Osteocyte (in vitro differentiated cells): ENCODE measurements around the gene HEXIM2. TPM values are rescaled to one million over a fixed set of nuclear protein-coding genes. Genes with fewer than 3 reads are reported as not detected.

Experiments
- DNase-seq: peaks from one replicate; pipeline ENCODE4 v3.0.0; 2021; ENCODE audit warnings: mixed read lengths; ENCODE audit not compliant: unreplicated experiment; ENCODE audit errors: extremely low spot score
- H3K27ac Mint-ChIP-seq: one replicate; pipeline ENCODE4 v1.8.0; 2021; ENCODE audit warnings: mild to moderate bottlenecking, mixed read lengths; ENCODE audit not compliant: unreplicated experiment
- H3K27me3 Mint-ChIP-seq: one replicate; pipeline ENCODE4 v1.8.0; 2021; ENCODE audit warnings: mixed read lengths; ENCODE audit not compliant: unreplicated experiment
- H3K36me3 Mint-ChIP-seq: one replicate; pipeline ENCODE4 v1.8.0; 2021; ENCODE audit warnings: mixed read lengths; ENCODE audit not compliant: unreplicated experiment
- H3K4me1 Mint-ChIP-seq: one replicate; pipeline ENCODE4 v1.8.0; 2021; ENCODE audit warnings: mixed read lengths; ENCODE audit not compliant: unreplicated experiment
- H3K4me3 Mint-ChIP-seq: one replicate; pipeline ENCODE4 v1.8.0; 2021; ENCODE audit warnings: mild to moderate bottlenecking, moderate library complexity, mixed read lengths; ENCODE audit not compliant: unreplicated experiment
- H3K9me3 Mint-ChIP-seq: one replicate; pipeline ENCODE4 v1.8.0; 2021; ENCODE audit warnings: mixed read lengths; ENCODE audit not compliant: unreplicated experiment
- total RNA-seq: library from RNA; stranded (reverse); gene quantifications from 2 replicates; pipeline ENCODE4 v1.2.1, GENCODE V29; 2021
- TF ChIP-seq, protein P1 (sequence below): fragments of 200-600 bp; sonication (generic); IDR thresholded peaks from 2 replicates; pipeline ENCODE4 v1.5.0; 2021; ENCODE audit warnings: antibody characterized with exemption, mild to moderate bottlenecking, moderate library complexity

Gene HEXIM2
- total RNA-seq, 1 donor from 2014 or later: 6.4 TPM

DNA sequence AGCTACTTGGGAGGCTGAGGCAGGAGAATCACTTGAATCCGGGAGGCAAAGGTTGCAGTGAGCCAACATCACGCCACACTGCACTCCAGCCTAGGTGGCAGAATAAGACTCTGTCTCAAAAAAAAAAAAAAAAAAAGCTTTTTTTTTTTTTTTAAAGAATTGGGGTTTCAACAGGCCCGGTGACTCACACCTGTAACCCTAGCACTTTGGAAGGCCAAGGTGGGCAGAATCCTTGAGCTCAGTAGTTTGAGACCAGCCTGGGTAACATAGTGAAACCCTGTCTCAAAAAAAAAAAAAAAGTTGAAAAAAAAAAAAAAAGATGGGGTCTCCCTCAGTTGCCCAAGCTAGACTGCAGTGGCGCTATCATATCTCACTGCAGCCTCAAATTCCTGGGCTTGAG lies 6.6 kb upstream of the HEXIM2 start:
- peaks cover 40% of the 10 kb centered on the region for H3K4me1 Mint-ChIP-seq
- no peak overlapping the region for H3K27ac Mint-ChIP-seq
- peaks cover 4% of the 10 kb centered on the region for H3K36me3 Mint-ChIP-seq
- no peaks in the 10 kb centered on the region for H3K9me3 Mint-ChIP-seq
- no peaks in the 10 kb centered on the region for H3K27me3 Mint-ChIP-seq
- TF ChIP-seq, protein P1, sequence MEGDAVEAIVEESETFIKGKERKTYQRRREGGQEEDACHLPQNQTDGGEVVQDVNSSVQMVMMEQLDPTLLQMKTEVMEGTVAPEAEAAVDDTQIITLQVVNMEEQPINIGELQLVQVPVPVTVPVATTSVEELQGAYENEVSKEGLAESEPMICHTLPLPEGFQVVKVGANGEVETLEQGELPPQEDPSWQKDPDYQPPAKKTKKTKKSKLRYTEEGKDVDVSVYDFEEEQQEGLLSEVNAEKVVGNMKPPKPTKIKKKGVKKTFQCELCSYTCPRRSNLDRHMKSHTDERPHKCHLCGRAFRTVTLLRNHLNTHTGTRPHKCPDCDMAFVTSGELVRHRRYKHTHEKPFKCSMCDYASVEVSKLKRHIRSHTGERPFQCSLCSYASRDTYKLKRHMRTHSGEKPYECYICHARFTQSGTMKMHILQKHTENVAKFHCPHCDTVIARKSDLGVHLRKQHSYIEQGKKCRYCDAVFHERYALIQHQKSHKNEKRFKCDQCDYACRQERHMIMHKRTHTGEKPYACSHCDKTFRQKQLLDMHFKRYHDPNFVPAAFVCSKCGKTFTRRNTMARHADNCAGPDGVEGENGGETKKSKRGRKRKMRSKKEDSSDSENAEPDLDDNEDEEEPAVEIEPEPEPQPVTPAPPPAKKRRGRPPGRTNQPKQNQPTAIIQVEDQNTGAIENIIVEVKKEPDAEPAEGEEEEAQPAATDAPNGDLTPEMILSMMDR: no peak
- H3K4me3 Mint-ChIP-seq: no peak overlapping the region
- DNase-seq: no peak

DNA sequence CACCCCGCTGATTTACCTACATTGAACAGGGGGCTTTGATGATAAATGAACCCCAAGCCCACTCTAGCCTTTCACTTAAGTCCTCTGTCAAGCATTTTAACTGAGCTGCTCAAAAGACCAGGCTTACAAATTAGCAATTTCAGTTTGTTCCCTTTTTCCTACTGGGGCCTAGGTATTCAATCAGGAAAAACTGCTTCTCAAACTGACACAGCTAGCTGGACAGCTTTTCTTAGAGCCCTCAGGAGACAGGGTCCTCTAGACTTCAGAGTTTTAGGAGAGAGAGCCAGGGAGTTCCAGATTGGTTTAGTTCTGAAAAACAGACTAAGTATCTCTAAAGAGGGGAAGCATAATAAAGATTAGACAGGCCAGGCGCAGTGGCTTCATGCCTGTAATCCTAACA lies 6.2 kb upstream of the HEXIM2 start:
- Mint-ChIP-seq H3K36me3 (peaks cover 3% of the 10 kb centered on the region), H3K4me3 (no peak overlapping the region), H3K27me3 (no peaks in the 10 kb centered on the region), H3K4me1 (peaks cover 43% of the 10 kb centered on the region), H3K9me3 (no peaks in the 10 kb centered on the region), H3K27ac (peak overlapping the region; percentile 70)
- no peak for DNase-seq
- TF ChIP-seq, protein P1: no peak

DNA sequence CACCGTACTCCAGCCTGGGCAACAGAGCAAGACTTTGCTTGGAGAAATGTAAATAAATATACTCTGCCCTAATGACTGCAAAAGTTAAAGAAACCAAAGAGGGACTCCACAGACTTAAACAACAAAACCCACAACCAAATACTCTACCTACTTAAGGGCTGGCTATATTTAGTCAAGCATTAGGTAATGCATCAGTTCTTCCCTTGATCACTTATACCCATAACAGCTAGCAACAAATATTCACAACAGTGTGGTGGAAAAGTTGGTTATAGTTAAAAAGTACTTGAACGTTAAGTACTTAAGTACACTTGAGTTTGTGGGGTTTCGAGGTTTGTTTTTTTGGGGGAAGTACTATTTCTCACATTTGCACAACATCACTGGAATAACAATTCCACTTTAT lies 5.4 kb upstream of the HEXIM2 start:
- TF ChIP-seq, protein P1: no peak
- peak overlapping the region; percentile 34 for H3K27ac Mint-ChIP-seq
- no peaks in the 10 kb centered on the region for H3K27me3 Mint-ChIP-seq
- DNase-seq: no peak
- H3K36me3 Mint-ChIP-seq: peaks cover 3% of the 10 kb centered on the region
- no peak overlapping the region for H3K4me3 Mint-ChIP-seq
- no peaks in the 10 kb centered on the region for H3K9me3 Mint-ChIP-seq
- peaks cover 39% of the 10 kb centered on the region for H3K4me1 Mint-ChIP-seq

DNA sequence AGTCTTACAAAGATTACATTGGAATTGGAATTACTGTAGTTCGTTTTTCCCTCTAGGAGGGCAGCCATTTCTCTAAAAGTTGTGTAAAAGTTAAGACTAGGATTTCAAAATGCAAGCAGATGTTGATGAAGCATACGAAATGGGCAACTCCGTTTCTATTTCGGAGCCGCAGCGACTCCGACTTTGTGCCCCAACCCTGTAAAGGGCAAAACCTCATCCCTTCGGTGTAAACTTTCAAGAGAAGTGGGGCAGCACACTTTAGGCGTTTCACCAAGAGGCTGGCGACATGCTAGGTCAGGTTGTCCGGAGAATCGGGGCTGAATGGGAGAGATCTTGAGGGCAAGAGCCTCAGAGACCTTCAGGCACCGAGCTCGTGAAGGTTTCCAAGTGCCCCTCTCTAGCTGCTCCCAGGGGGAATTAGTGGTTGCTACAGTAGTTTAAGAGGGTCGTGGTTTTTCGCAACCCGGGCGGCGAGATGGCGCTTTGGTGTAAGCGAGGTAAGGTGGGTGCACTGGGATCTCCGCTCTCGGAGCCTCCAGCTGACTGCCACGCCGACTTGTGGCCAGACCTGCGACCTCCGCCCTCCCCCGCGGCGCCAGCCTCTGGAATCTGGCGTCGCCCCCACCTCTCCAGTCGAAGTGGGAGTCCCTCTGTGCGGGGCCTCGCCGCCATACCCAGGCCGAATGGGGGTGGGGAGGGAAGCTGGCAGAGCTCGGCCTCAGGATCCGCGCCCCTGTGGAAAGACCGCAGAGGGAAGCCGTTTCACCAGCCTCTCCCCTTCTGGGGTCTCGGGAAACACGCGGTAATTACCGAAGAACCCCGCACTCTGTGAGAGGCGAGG lies 1.0 kb upstream of the HEXIM2 start:
- no peaks in the 10 kb centered on the region for H3K9me3 Mint-ChIP-seq
- H3K4me1 Mint-ChIP-seq: peaks cover 41% of the 10 kb centered on the region
- H3K36me3 Mint-ChIP-seq: peaks cover 3% of the 10 kb centered on the region
- DNase-seq: no peak
- peak overlapping the region; percentile 99 for H3K27ac Mint-ChIP-seq
- peak overlapping the region; percentile 99 for H3K4me3 Mint-ChIP-seq
- H3K27me3 Mint-ChIP-seq: no peaks in the 10 kb centered on the region
- TF ChIP-seq, protein P1: peak; percentile 23

DNA sequence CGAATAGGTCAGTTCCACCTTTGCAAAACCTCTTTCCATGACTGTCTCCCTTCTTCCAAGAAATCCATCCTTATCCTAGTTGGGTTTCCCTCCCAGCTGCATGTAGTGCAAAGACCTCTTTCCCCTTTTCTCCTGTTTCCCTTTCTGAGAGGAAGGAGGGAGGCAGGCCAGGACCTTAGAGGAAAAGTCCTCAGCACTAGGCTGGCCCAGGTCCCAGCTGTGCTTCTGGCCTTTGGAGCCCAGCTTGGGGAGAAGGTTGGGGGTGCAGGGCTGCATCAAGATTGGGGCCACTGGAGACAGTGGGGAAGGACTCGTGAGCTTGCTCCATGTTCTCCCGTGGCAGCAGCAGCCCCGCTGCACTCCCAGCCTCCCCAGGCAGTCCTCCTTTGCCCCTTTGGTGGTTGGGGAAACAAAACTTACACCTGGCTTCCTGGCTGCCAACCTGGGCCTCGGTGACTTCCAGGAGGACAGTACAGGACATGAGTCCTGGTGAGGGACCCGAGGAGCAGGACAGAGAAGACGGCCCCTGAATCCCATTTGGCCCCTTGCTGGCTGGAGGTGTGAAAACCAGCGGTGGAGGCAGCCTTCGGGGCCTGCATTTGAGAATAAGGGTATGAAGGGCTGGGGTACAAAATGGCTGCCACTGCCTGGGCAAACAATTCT lies 481 bp downstream of the HEXIM2 start:
- peaks cover 3% of the 10 kb centered on the region for H3K36me3 Mint-ChIP-seq
- H3K27ac Mint-ChIP-seq: peak overlapping the region; percentile 99
- no peaks in the 10 kb centered on the region for H3K27me3 Mint-ChIP-seq
- TF ChIP-seq, protein P1: no peak
- H3K4me3 Mint-ChIP-seq: peak overlapping the region; percentile 99
- no peak for DNase-seq
- H3K4me1 Mint-ChIP-seq: peaks cover 38% of the 10 kb centered on the region
- H3K9me3 Mint-ChIP-seq: no peaks in the 10 kb centered on the region
